Measurements from ENCODE around the gene SAC3D1.

DNA sequence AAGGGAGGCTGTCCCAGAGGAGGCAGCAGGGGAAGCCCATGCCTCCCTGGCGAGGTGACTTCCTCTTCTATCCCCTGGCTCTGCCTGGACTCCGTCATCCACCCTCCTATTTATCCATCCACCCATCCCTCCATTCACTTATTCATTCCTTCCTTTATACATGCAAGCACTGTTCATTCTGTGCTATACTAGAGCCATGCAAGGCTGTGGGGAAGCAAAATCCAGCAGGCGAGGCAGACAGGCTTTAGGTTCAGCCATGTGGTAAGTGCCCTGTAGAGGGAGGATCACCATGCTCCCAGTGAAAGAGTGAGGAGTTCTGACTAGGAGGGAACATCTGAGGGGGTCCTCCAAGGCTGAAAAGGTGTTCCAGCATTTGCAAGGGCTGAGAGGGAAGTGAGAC, 18.5 kb downstream of the SAC3D1 start:
- TF ChIP-seq CTCF (IDR thresholded peaks at IDR 0.05) = no peak
- no peak for TF ChIP-seq POLR2A (IDR thresholded peaks at IDR 0.05)
- no peak for TF ChIP-seq EP300 (IDR thresholded peaks at IDR 0.05)
